Hepatocyte (in vitro differentiated cells): ENCODE results near the gene RAPGEF4.

Source experiments
- EZH2phosphoT487 ChIP-seq: fragments of 200-600 bp; sonication (generic); IDR thresholded peaks from one replicate; pipeline ENCODE4 v1.6.1; 2018; ENCODE audit warnings: antibody characterized with exemption, mild to moderate bottlenecking, low read depth, moderate library complexity; ENCODE audit not compliant: unreplicated experiment, severe bottlenecking
- TF ChIP-seq, protein P1 (sequence below): fragments of 200-600 bp; sonication (generic); IDR thresholded peaks from 2 replicates; pipeline ENCODE4 v1.5.1; 2016; ENCODE audit warnings: antibody characterized with exemption, mild to moderate bottlenecking; ENCODE audit not compliant: poor library complexity

DNA sequence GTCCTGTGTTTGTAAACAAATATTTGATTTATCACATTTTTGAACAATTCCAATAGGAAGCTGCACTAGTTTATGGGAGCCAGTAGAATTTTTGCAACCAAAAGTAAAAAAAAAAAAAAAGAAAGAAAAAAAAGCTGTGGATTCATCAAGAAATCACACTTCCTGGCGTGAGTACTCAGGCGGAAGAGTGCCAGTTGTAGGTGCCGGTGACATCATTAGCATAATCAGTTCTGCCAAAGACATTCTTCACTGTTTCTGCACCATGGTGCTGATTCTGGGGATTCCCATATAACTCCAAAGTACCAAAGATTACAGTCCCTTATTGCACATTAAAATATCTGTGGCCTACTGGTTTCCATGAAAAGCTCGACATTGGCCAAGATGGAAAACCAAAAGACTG is 32.8 kb downstream of the RAPGEF4 start:
- TF ChIP-seq, protein P1, sequence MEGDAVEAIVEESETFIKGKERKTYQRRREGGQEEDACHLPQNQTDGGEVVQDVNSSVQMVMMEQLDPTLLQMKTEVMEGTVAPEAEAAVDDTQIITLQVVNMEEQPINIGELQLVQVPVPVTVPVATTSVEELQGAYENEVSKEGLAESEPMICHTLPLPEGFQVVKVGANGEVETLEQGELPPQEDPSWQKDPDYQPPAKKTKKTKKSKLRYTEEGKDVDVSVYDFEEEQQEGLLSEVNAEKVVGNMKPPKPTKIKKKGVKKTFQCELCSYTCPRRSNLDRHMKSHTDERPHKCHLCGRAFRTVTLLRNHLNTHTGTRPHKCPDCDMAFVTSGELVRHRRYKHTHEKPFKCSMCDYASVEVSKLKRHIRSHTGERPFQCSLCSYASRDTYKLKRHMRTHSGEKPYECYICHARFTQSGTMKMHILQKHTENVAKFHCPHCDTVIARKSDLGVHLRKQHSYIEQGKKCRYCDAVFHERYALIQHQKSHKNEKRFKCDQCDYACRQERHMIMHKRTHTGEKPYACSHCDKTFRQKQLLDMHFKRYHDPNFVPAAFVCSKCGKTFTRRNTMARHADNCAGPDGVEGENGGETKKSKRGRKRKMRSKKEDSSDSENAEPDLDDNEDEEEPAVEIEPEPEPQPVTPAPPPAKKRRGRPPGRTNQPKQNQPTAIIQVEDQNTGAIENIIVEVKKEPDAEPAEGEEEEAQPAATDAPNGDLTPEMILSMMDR = no peak
- TF ChIP-seq EZH2phosphoT487 = no peak
